Measurements from ENCODE around the gene AKAP13.
"Not testable (repeated sequence)": the region's sequence is repeated elsewhere in the genome, so short reads cannot be mapped to it uniquely, and the experiment has no call there.

The AKAP13 gene

GRCh38 chr15:85380217-85380811, at the start of gene AKAP13:
Gene AKAP13 (plus strand): TSS chr15:85380603. CDS start chr15:85485721, 105,118 bp downstream.
- DNase-seq: peak; percentile 99

- DNase-seq: peak; percentile 71
Measured at GRCh38 chr15:85330901-85331588, 49.4 kb upstream of the AKAP13 start.

- peak; percentile 7 for DNase-seq
Measured at GRCh38 chr15:85331655-85332285, 48.6 kb upstream of the AKAP13 start.

GRCh38 chr15:85333132-85333831, 47.1 kb upstream of the AKAP13 start:
- DNase-seq: no peak

- DNase-seq: no peak
Measured at GRCh38 chr15:85334241-85334640, 46.2 kb upstream of the AKAP13 start.

GRCh38 chr15:85335193-85335942, 45.0 kb upstream of the AKAP13 start:
- no peak for DNase-seq

GRCh38 chr15:85336880-85337279, 43.5 kb upstream of the AKAP13 start:
- DNase-seq: no peak

- no peak for DNase-seq
Measured at GRCh38 chr15:85337425-85338074, 42.9 kb upstream of the AKAP13 start.

GRCh38 chr15:85340321-85340665, 40.1 kb upstream of the AKAP13 start:
- no peak for DNase-seq

GRCh38 chr15:85340852-85341251, 39.6 kb upstream of the AKAP13 start:
- no peak for DNase-seq

- not testable (repeated sequence) for DNase-seq
Measured at GRCh38 chr15:85342163-85342562, 38.2 kb upstream of the AKAP13 start.

- not testable (repeated sequence) for DNase-seq
Measured at GRCh38 chr15:85343443-85343842, 37.0 kb upstream of the AKAP13 start.

- DNase-seq: not testable (repeated sequence)
Measured at GRCh38 chr15:85344241-85344640, 36.2 kb upstream of the AKAP13 start.

GRCh38 chr15:85344653-85345114, 35.7 kb upstream of the AKAP13 start:
- DNase-seq: not testable (repeated sequence)

GRCh38 chr15:85345196-85345918, 35.0 kb upstream of the AKAP13 start:
- not testable (repeated sequence) for DNase-seq

GRCh38 chr15:85346462-85347084, 33.8 kb upstream of the AKAP13 start:
- DNase-seq: not testable (repeated sequence)

GRCh38 chr15:85347264-85348047, 32.9 kb upstream of the AKAP13 start:
- DNase-seq: not testable (repeated sequence)

- not testable (repeated sequence) for DNase-seq
Measured at GRCh38 chr15:85348048-85348766, 32.2 kb upstream of the AKAP13 start.

GRCh38 chr15:85349062-85349461, 31.3 kb upstream of the AKAP13 start:
- DNase-seq: not testable (repeated sequence)
